GM21528 (cell line): ENCODE measurements around the gene TMEM187.

Source experiments
- ATAC-seq: cut with Tn5 transposase; IDR thresholded peaks from one replicate; pipeline ENCODE4 v1.9.1; 2021; ENCODE audit warnings: mild to moderate bottlenecking, moderate library complexity; ENCODE audit not compliant: unreplicated experiment, low FRiP score

Gene TMEM187, protein sequence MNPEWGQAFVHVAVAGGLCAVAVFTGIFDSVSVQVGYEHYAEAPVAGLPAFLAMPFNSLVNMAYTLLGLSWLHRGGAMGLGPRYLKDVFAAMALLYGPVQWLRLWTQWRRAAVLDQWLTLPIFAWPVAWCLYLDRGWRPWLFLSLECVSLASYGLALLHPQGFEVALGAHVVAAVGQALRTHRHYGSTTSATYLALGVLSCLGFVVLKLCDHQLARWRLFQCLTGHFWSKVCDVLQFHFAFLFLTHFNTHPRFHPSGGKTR

DNA sequence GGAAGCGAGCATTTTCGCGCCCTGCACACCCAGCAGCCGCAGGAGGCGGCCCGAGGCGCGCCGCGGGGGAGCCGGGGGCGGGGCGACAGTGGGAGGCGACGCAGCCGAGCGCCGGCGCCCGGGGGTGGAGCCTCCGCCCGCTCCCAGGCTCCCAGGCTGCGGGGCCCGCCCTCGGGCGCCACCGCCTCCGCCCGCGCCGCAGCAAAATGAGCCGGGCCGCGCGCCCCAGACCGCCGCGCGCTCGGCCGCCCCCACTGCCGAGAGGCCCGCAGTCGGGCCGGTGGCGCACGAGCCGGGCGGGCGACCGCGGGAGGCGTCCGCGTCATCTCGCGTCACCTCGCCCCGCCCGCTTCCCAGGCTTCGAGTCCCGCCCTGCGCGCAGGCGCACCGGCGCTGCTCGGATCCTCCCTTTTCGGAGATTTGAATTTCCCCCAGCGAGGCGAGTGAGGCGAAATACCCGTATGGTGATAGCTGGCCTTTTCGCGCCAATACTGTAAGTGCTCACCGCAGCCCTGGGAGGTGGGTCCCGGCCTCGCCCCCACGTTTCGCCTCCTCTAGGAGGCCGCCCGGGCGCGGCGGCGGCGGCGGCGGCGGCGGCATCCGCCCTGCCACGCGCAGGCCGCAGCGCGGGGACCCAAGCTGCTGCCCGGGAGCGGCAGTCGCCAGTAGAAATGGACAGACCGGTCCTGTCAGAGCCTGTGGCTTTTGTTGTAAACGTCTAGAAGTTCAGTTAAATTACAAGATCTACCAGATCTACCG, at the start of gene TMEM187:
Gene TMEM187, plus strand, starts transcription at position 387 of the 759 bp plus-strand sequence. CDS start 9,309 bp downstream, outside the sequence.
- ATAC-seq, result peak; percentile 50

DNA sequence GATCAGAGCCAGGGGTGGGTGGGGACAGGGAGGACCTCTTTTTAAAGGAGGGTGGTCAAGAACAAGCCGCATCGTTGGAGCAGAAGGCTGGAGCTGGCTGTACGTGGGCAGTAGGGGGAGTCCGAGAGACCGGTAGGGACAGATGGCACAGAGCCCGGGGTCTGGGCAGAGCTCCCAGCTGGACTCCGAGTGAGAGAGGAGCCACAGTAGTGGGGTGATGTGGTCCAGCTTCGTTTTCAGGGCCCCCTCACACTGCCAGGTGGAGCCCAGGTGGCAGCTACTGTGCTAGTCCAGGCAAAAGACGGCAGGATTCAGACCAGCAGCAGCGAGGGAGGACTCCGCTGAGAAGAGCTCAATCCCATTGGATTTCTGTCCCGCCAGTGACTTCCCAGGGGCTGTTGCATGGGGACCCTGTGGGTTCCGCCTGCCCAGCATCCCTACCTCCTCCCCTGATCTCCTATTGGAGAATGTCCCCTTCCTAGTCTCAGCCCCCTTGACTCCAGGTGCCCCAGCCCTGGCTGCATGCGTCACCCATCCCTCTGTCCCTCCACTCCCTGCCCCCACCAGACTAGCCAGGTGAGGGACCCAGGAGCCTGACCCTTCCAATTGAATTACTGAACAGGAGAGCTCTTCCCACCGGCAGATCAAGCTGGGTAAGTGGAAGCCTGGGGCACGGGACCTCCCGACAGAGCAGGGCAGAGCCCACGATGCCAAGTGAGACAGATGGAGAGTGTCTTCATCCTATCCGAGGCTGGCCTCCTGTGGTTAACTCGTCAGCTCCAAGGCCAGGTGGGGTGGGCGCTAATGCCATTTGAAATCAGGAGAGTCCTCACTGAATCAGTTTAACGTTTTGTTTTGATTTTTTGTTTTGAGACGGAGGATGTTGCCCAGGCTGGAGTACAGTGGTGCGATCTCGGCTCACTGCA, 49.4 kb upstream of the TMEM187 start:
- no peak for ATAC-seq

DNA sequence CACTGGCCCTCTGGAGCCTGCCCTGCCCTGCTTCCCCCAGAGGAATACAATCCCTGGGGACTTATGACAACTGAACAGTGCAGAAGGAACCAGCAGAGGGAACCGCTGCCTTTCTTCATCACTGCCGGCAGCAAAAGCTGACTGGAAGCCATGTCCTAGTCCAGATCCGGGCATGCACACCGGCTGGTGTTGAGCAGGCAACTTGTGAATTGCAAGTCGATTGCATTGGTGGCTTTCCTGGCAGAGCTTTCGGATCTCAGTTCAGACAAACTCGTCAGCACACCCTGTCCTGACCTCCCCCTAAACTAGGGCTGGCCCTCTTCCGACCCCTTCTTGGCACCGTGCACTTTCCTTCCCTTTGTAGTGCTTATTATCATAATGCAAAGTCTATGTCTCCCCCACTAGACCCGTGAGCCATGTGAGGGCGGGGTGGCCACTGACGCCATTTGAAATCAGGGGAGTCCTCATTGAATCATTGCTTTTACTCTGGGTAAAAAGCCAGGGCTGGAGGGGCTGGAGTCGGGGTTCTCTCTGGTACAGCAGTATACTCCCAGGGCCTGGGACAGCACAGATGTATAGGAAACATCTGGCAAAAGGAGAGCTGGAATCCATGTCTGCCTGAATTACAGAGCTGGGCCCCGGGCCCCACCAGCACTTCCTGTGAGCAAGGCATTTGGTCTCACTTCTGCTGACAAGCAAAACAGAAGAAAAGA, 48.2 kb upstream of the TMEM187 start:
- no peak for ATAC-seq

DNA sequence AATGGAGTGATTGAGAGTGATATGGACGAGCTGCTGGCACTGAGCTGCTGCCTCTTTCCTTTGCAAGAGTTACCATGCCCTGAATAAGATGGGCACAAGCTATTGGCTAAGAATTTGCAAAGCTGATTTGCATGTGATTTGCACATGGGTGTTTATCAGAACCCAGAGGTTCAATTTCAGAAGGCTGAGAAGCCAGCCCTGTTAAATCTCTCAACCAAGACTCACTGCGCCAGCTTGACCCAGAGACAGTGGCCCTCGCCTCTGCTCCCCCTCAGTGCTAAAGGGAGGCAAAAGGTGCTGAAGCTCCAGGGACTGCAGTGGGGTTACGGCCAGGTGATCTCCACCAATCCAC, 47.2 kb upstream of the TMEM187 start:
- no peak for ATAC-seq

DNA sequence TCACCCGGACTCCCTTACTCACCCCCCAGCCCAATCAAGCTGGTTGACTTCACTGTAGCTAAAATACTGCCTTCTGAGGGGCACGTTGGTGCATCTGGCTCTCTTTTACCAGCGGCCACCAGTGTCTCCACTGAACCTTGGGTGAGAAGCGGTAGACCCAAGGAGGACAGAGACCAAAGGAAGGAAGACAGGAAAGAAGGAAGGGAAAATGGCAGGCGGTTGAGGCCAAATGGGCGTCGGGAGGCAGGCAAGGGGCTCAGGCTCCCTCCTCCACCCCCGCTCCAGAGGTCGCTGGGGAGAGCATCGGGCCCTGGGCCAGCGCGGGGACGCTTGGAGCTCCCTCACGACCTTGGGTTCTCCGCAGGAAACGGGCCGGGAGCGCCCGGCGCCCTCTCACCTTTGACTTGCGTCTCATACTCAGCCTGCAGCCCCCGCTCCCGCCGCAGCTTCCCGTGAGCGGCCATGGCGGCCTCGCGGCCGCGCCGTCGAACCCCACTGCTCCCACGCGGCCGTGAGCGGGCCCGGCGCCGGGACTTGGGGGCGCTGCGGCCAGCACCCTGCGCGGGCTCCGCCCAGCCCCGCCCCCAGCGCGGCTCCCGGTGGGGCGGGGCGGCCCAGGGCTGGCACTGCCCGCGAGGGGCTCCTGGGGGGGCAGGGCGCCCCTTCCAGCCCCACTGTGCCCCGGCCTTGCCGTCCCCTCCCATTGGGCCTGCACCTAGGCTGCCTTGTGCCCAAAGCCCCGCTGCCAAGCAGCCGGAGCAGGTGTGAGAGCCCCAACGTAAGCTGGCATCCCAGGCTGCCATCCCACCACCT, 46.6 kb upstream of the TMEM187 start, which contains the start of gene ARHGAP4:
Gene ARHGAP4, minus strand, starts transcription at position 526 of the 813 bp plus-strand sequence. Its CDS starts 62 bp downstream, at position 464.
- ATAC-seq, result no peak

DNA sequence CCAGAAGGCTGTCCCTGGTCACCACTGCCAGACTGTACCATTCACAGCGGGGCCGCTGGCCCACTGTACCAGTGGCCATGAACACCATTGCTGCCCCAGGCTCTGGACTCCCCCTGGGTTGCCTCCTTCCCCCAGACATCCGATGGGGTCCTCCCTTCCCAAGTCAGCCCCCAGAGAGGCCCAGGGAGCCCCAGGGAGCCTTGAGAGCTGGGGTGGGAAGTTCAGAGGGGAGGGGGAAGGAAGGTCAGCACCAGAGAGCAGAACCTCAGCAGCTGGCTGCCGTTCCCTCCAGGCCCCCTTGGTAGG, 46.0 kb upstream of the TMEM187 start:
- ATAC-seq, result no peak

DNA sequence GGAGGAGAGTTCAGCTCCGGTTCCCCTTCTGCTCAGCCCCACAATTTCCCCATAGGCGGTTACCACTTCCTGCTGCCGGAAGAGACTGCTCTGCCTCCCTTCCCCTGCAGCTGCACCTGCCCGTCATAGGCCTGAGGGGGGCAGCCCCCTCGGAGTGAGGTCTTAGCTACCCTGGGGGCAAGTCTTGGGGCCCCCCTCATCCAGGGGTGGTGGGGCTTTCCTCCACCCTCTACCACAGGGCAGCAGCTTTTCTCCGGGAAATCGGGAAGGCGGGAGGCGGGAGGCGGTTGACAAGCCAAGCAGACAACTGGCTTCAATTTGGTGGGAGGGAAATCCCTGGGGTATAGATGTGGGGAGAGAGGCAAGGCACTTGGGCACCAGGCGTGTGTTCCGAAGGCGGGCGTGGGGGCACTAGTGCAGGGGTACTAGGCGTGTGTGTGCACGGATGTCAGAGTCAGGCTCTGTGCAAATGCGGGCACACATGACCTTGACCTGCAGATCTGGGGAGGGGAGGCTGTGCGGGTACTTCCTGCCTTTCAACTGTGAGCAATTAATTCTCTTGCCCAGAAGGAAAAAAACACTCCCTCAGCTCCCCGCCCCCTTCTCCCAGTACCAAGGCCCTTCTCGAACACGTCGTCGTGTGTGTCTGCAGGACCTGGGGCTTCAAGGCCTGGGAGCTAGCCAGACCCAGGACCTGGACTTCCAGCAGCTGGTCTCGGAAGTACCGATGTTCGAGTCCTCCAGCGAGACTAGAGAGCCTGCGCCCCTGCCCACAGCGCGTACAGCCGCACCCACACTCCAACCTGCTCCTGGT, 45.5 kb upstream of the TMEM187 start:
- peak; percentile 38 for ATAC-seq

DNA sequence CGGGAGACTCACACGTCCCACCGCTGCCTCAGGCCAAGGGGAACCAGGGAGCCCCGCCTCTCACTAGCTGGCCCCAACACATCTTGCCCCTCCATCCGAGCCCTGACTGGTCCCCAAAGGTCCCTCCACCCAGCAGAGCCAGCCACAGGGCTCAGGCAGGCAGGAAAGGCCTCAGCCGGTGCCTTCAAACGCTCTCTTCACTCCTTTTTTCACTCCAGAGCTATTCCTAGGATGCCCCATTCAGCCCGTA, 45.0 kb upstream of the TMEM187 start:
- ATAC-seq, result no peak

DNA sequence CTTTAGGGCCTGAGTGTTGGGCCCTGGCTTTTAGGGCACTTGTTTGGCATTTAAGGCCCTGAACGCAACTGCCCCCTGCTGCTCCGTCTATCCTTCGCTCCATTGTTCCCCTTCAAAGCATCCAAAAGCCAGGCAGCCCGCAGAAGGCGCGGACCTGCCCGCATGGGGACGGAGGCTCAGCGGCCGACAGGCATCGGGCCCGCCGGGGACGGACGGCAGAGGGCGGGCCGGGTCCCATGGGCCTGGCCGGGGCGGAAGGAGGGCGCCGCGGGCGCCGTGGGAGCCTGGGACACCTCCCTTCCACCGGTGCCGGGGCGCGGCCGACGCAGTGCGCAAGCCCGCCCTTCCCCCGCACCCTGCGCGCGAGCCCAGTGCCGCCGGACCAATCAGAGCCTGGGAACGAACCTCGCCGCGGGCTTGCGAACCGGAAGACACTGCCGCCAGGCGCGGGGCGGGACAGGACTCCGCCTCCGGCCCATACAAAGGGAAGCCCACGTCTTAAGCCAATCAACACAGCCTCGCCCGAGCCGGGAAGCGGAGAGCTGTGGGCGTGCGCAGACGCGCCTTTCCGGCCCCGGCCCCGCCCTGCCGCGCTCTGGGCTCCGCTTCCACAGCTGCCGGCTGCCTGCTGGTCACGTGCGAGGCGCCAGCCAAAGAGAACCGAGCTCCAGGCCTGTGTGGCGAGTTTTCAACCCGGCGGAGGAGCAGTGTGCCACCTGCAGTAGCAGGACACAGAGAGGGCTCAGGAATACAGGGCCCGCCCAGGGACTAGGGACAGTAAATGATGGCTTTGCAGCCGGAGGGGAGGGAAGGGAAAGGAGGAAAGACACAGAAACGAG, 44.4 kb upstream of the TMEM187 start:
- ATAC-seq, result peak; percentile 61

DNA sequence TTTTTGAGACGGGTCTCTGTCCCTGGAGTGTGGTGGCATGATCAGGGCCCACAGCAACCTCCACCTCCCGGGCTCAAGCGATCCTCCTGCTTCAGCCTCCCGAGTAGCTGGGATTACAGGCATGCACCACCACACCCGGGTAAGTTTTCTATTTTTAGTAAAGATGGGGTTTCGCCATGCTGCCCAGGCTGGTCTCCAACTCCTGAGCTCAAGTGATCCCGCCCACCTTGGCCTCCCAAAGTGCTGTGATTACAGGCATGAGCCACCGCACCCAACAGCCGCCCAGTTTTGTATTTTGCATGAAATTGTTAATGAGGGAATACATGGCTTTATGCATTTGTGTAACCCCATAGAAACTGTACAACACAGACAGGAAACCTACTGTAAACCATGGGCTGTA, 43.7 kb upstream of the TMEM187 start:
- no peak for ATAC-seq

DNA sequence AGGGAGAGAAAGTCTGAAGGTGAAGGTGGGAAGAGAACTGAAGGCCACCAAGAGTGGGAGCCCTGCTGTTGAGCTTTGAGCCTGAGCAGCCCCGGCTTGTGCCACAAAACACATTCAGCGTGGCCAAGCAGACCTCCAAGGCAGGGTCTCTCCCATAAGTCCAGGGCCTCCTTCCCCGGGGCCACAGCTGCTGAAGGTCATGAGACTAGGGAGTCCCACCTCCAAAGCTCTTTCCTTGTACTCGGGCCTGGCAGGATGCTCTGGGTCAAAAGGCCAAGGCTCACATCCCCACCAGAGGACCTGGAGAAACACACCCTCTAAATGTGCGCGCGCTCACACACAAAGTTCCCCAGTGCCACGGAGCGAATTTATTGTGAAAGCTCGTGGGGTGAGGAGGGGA, 43.0 kb upstream of the TMEM187 start:
- ATAC-seq, result no peak

DNA sequence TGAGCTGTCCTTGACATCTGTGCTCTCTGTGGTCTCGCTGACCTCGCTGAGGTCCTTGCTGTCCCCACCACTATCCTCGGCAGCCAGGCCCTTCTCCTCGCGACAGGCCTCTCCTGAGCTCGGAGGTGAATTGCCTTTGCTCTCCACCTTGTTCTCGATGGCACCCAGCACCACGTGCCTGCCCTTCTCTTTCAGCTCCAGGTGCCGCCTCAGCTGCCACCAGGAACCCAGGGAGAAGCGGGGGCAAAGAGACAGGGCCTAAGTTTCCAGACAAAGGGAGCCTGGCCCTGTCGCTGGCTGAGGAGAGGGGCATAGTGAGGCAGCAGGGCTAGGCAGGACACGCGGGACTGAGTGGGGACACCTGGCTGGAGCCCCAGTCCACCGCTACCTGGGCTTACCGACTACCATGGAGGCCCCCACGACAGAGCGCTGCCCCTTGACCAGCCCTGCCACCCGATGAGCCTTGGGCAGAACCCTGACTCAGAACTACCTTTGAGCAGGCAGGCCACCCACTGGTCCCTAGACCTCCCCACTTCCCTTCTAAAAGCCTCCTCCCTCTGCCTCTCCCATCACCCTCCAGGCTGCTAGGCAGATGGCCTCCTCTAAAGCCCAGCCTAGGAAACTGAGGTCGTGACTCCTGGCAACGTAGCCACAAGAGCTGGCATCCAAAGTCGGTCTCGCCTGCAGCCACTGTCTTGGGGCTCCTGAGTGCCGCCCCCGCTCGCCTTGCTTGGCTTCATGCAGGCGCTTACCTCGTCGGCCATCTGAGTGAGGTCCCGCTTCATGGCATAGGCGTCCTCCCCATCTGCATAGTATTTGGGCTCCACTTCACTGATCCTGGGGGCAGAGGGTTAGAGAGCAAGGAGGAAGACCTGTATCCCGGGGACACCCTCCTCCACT, 42.3 kb upstream of the TMEM187 start:
- no peak for ATAC-seq

DNA sequence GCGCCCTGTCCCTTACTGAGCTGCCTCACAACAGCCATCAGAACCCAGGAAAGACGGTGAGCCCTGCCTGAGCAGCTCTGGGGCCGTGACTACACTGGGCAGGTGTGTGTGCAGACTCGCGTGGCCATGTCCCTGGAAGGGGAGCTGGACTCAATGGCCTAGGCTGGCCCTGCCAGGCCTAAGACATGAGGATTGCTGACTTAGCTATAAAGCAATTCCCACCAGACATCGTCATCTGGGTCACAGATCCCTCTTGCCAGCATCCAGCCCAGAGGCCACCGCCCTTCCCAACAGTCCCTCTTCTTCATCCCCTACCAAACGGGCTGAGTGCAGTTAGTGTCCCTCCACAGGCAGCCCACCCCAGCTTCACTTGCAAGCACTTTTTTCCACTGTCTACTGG, 41.4 kb upstream of the TMEM187 start:
- no peak for ATAC-seq

DNA sequence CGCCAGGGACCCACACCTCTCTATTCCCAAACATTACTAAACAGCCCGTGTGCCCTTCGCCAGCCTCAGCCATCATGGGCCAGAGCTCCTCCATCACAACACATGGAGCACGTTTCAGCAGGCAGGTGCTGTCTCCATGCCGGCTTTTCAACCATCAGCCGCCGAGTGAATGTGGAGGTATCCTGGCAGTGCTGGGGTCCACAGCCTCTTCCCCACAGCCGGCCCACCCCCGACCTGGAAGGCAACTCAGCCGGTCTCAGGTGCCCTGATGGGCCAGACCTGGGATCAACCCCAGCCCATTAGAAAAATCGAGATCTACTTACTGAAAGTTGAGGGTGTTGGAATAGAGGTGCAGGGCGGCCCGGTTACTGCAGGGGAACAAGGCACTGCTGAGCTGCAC, 40.8 kb upstream of the TMEM187 start:
- ATAC-seq, result no peak

DNA sequence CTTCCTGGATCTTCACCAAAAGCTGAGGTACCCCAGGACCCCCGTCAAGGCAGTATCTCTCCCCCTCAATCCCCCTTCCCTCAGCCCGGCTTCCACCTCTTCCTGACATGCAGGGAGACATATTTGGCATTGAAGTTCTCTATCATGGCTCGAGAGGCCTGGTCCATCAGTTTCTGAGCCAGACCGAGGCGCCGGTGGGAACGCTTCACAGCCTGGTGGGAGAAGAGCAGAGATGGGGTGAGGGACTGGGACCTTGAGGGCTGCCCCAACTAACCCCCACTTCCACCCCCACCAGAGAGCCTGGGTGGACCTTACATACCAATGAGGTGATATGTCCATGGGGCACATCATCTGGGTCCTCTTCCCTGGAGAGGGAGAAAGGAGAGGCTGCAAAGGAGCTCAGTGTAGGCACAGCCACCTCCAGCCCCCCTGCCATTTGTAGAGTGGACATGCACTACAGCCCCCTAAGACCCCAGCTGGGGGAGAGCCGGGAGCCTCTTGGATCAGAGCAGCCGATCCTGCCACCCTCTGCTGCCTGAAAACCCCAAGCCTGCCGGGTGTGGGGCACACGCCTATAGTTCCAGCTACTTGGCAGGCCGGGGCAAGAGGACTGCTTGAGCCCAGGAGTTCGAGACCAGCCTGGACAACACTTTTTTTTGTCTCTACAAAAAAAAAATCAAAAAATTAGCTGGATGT, 40.2 kb upstream of the TMEM187 start:
- ATAC-seq, result no peak

DNA sequence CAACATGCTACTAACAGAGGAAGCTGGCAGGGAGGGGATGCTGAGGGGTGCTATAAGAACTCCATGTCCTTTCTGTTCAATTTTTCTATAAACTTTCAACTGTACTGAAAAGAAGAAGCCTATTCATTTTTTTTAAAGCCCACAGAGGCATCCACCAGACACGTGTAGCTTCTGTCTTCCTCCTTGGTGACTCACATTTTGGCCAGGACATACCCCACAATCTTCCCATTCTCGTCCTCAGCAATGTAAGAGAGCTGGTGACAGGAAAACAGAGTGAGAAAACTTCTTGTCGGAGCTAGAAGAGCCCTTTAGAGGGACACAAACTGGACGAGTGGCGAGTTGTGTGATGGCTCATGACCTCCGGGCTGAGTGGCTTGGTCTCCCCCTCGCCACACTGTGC, 38.8 kb upstream of the TMEM187 start:
- no peak for ATAC-seq
